Muscle layer of colon (tissue), 2 donors: Measurements from ENCODE around the gene ZMIZ1.
A peak's percentile ranks its signal among the peaks of the same experiment; 100 is the strongest.

Experiments used
- H3K27ac ChIP-seq: one replicate; pipeline ENCODE4 v1.7.0; 2013; ENCODE audit warnings: low read depth, mild to moderate bottlenecking, low read length, moderate library complexity
- H3K27me3 ChIP-seq, 2 donors: one replicate each; pipeline ENCODE4 v1.7.0; 2013; ENCODE audit warnings: low read length in 2 of 2, mild to moderate bottlenecking in 2 of 2; ENCODE audit not compliant: insufficient read depth in 2 of 2, control insufficient read depth in 1 of 2
- H3K36me3 ChIP-seq: one replicate; pipeline ENCODE4 v1.7.0; 2013; ENCODE audit warnings: mild to moderate bottlenecking, low read length; ENCODE audit not compliant: insufficient read depth
- H3K4me1 ChIP-seq: one replicate; pipeline ENCODE4 v1.7.0; 2013; ENCODE audit warnings: mild to moderate bottlenecking, low read length; ENCODE audit not compliant: insufficient read depth
- H3K4me3 ChIP-seq, 2 donors: one replicate each; pipeline ENCODE4 v1.7.0; 2013; ENCODE audit warnings: low read length in 2 of 2, low read depth in 1 of 2, mild to moderate bottlenecking in 1 of 2, moderate library complexity in 1 of 2
- H3K9ac ChIP-seq: one replicate; pipeline ENCODE4 v1.7.0; 2013; ENCODE audit warnings: low read length
- H3K9me3 ChIP-seq: one replicate; pipeline ENCODE4 v1.7.0; 2013; ENCODE audit warnings: mild to moderate bottlenecking, low read length
- donor health status: abdominal sarcoma.
- donor health status: Adenocarcinoma of cecum.

ZMIZ1 gene

GRCh38 chr10:79071396-79071923 lies 2.7 kb downstream of the ZMIZ1 start:
- peak overlapping the region; percentile 92 for H3K9ac ChIP-seq
- H3K36me3 ChIP-seq: no peaks in the 10 kb centered on the region
- H3K9me3 ChIP-seq: no peaks in the 10 kb centered on the region
- H3K4me3 ChIP-seq: peak overlapping the region; percentile 79 to 88
- H3K27me3 ChIP-seq: no peaks in the 10 kb centered on the region
- peak overlapping the region; percentile 99 for H3K27ac ChIP-seq
- H3K4me1 ChIP-seq: peaks cover 52% of the 10 kb centered on the region

GRCh38 chr10:79072041-79072441 lies 3.3 kb downstream of the ZMIZ1 start:
- Histone ChIP-seq H3K4me1 (peaks cover 56% of the 10 kb centered on the region), H3K27me3 (no peaks in the 10 kb centered on the region), H3K36me3 (no peaks in the 10 kb centered on the region), H3K9ac (peak overlapping the region; percentile 92), H3K4me3 (peak overlapping the region; percentile 79 to 88), H3K9me3 (no peaks in the 10 kb centered on the region), H3K27ac (peak overlapping the region; percentile 99)

- Histone ChIP-seq H3K4me1 (peaks cover 66% of the 10 kb centered on the region), H3K9me3 (no peaks in the 10 kb centered on the region), H3K27ac (peak overlapping the region; percentile 99), H3K9ac (peak overlapping the region; percentile 92), H3K4me3 (peak overlapping the region in 1 of 2 donors; percentile 5), H3K27me3 (no peaks in the 10 kb centered on the region), H3K36me3 (no peaks in the 10 kb centered on the region)
These were observed 4.4 kb downstream of the ZMIZ1 start for GRCh38 chr10:79072994-79073645.

GRCh38 chr10:79073784-79074432 lies 5.1 kb downstream of the ZMIZ1 start:
- peaks cover 74% of the 10 kb centered on the region for H3K4me1 ChIP-seq
- peak overlapping the region in 1 of 2 donors; percentile 5 for H3K4me3 ChIP-seq

GRCh38 chr10:79074732-79075131 lies 6.0 kb downstream of the ZMIZ1 start:
- peak overlapping the region; percentile 24 for H3K9ac ChIP-seq
- H3K36me3 ChIP-seq: no peaks in the 10 kb centered on the region
- peaks cover 82% of the 10 kb centered on the region for H3K4me1 ChIP-seq
- H3K27ac ChIP-seq: peak overlapping the region; percentile 49
- no peaks in the 10 kb centered on the region for H3K9me3 ChIP-seq
- no peak overlapping the region for H3K4me3 ChIP-seq
- no peaks in the 10 kb centered on the region for H3K27me3 ChIP-seq

More at GRCh38 chr10:79073784-79074432, 5.1 kb downstream of the ZMIZ1 start:
- H3K36me3 ChIP-seq: no peaks in the 10 kb centered on the region
- peak overlapping the region; percentile 24 for H3K9ac ChIP-seq
- H3K27me3 ChIP-seq: no peaks in the 10 kb centered on the region
- peak overlapping the region; percentile 49 for H3K27ac ChIP-seq
- H3K9me3 ChIP-seq: no peaks in the 10 kb centered on the region

GRCh38 chr10:79075418-79075817 lies 6.7 kb downstream of the ZMIZ1 start:
- Histone ChIP-seq H3K4me3 (no peak overlapping the region), H3K27ac (no peak overlapping the region), H3K27me3 (no peaks in the 10 kb centered on the region), H3K4me1 (peaks cover 89% of the 10 kb centered on the region), H3K9me3 (no peaks in the 10 kb centered on the region), H3K36me3 (no peaks in the 10 kb centered on the region), H3K9ac (no peak overlapping the region)

GRCh38 chr10:79077488-79078173 lies 8.9 kb downstream of the ZMIZ1 start:
- Histone ChIP-seq H3K4me3 (no peak overlapping the region), H3K9ac (no peak overlapping the region), H3K36me3 (no peaks in the 10 kb centered on the region), H3K9me3 (no peaks in the 10 kb centered on the region), H3K4me1 (peaks cover 99% of the 10 kb centered on the region), H3K27ac (peak overlapping the region; percentile 33), H3K27me3 (no peaks in the 10 kb centered on the region)

- no peaks in the 10 kb centered on the region for H3K9me3 ChIP-seq
- H3K27me3 ChIP-seq: no peaks in the 10 kb centered on the region
- no peaks in the 10 kb centered on the region for H3K36me3 ChIP-seq
- peaks cover 99% of the 10 kb centered on the region for H3K4me1 ChIP-seq
- no peak overlapping the region for H3K9ac ChIP-seq
- no peak overlapping the region for H3K4me3 ChIP-seq
- H3K27ac ChIP-seq: no peak overlapping the region
These were observed 9.7 kb downstream of the ZMIZ1 start for GRCh38 chr10:79078367-79079053.

GRCh38 chr10:79079054-79079397 lies 10.3 kb downstream of the ZMIZ1 start:
- no peaks in the 10 kb centered on the region for H3K36me3 ChIP-seq
- H3K27ac ChIP-seq: no peak overlapping the region
- H3K9ac ChIP-seq: peak overlapping the region; percentile 0
- peaks cover 99% of the 10 kb centered on the region for H3K4me1 ChIP-seq
- no peak overlapping the region for H3K4me3 ChIP-seq
- H3K9me3 ChIP-seq: no peaks in the 10 kb centered on the region
- no peaks in the 10 kb centered on the region for H3K27me3 ChIP-seq

GRCh38 chr10:79079490-79080355 lies 11.0 kb downstream of the ZMIZ1 start:
- H3K27me3 ChIP-seq: no peaks in the 10 kb centered on the region
- H3K36me3 ChIP-seq: no peaks in the 10 kb centered on the region
- H3K27ac ChIP-seq: no peak overlapping the region
- no peak overlapping the region for H3K4me3 ChIP-seq
- H3K9me3 ChIP-seq: no peaks in the 10 kb centered on the region
- peak overlapping the region; percentile 0 for H3K9ac ChIP-seq
- peaks cover 99% of the 10 kb centered on the region for H3K4me1 ChIP-seq
